Fibroblast of lung (primary cell): ENCODE measurements around the gene AQP9. TPM values are rescaled to one million over a fixed set of nuclear protein-coding genes. Genes with fewer than 3 reads are reported as not detected.
"Not testable (repeated sequence)": the region's sequence is repeated elsewhere in the genome, so short reads cannot be mapped to it uniquely, and the experiment has no call there.

Experiments
- DNase-seq, 2 donors: peaks; one replicate each; pipeline versions ENCODE4 v3.0.0 to v3.0.0-alpha.2; 2010; ENCODE audit warnings: low read depth in 2 of 2
- H2AFZ ChIP-seq: 2 replicates; pipeline ENCODE4 v1.5.1; 2012; ENCODE audit warnings: low read length, control low read depth, inconsistent platforms
- H3K27ac ChIP-seq: 2 replicates; pipeline ENCODE4 v1.5.1; 2011; ENCODE audit warnings: low read length, control low read depth; ENCODE audit not compliant: insufficient read depth
- H3K27me3 ChIP-seq: 2 replicates; pipeline ENCODE4 v1.5.1; 2011; ENCODE audit warnings: mild to moderate bottlenecking, low read length; ENCODE audit not compliant: control insufficient read depth, insufficient read depth
- H3K36me3 ChIP-seq: 2 replicates; pipeline ENCODE4 v1.5.1; 2011; ENCODE audit warnings: low read length; ENCODE audit not compliant: control insufficient read depth, insufficient read depth
- H3K4me1 ChIP-seq: 2 replicates; pipeline ENCODE4 v1.5.1; 2011; ENCODE audit warnings: low read length; ENCODE audit not compliant: control insufficient read depth, insufficient read depth; ENCODE audit errors: extremely low read depth
- H3K4me2 ChIP-seq: 2 replicates; pipeline ENCODE4 v1.5.1; 2011; ENCODE audit warnings: low read length, control low read depth; ENCODE audit not compliant: insufficient read depth; ENCODE audit errors: extremely low read depth
- H3K4me3 ChIP-seq, 4 experiments: fragments of 200-600 bp in 1 of 4; sonication (generic) in 1 of 4; replicated peaks in 1 of 4; 2 replicates each; pipeline ENCODE4 v1.5.1; 2011 to 2016; ENCODE audit warnings: low read length in 4 of 4, low read depth in 3 of 4, mild to moderate bottlenecking in 3 of 4, control low read depth in 2 of 4, inconsistent platforms in 1 of 4, mixed read lengths in 1 of 4; ENCODE audit not compliant: insufficient read depth in 1 of 4; ENCODE audit errors: control extremely low read depth in 1 of 4
- H3K79me2 ChIP-seq: 2 replicates; pipeline ENCODE4 v1.5.1; 2012; ENCODE audit warnings: mild to moderate bottlenecking, low read length, inconsistent platforms; ENCODE audit not compliant: control insufficient read depth, insufficient read depth
- H3K9ac ChIP-seq: 2 replicates; pipeline ENCODE4 v1.5.1; 2011; ENCODE audit warnings: mild to moderate bottlenecking, low read length, control low read depth; ENCODE audit not compliant: insufficient read depth
- H3K9me3 ChIP-seq: 2 replicates; pipeline ENCODE4 v1.5.1; 2012; ENCODE audit warnings: low read depth, low read length; ENCODE audit not compliant: control insufficient read depth, insufficient read depth
- H4K20me1 ChIP-seq: 2 replicates; pipeline ENCODE4 v1.5.1; 2011; ENCODE audit warnings: low read length; ENCODE audit not compliant: control insufficient read depth, insufficient read depth; ENCODE audit errors: extremely low read depth
- EZH2 ChIP-seq: IDR thresholded peaks from 2 replicates; pipeline ENCODE4 v1.5.1; 2012; ENCODE audit warnings: low read length, control low read depth, mild to moderate bottlenecking; ENCODE audit errors: missing control alignments
- polyA plus RNA-seq, 2 donors: library from polyadenylated mRNA; depleted of rRNA in 1 of 2; stranded (reverse) in 1 of 2; unstranded in 1 of 2; fragments of >200 nt; gene quantifications; 2 replicates each; pipeline ENCODE4 v1.2.1, GENCODE V29; 2011 to 2012; ENCODE audit warnings: missing spikeins in 1 of 2
- total RNA-seq: library from RNA; depleted of rRNA; stranded (reverse); fragments of >200 nt; gene quantifications from 2 replicates; pipeline ENCODE4 v1.2.1, GENCODE V29; 2014
- TF ChIP-seq, protein P1 (sequence below), 2 donors: IDR thresholded peaks in 1 of 2; conservative IDR thresholded peaks in 1 of 2; 1 replicate in 1 of 2; 2 replicates in 1 of 2; pipeline ENCODE4 v1.5.1; 2011 to 2012; ENCODE audit warnings: low read length in 2 of 2, control low read depth in 1 of 2, inconsistent platforms in 1 of 2, low read depth in 1 of 2, mild to moderate bottlenecking in 1 of 2

AQP9 gene
- total and polyA plus RNA-seq, 2 donors (not counting 1 experiment from before 2014, with no cell fraction given), result not detected

DNA sequence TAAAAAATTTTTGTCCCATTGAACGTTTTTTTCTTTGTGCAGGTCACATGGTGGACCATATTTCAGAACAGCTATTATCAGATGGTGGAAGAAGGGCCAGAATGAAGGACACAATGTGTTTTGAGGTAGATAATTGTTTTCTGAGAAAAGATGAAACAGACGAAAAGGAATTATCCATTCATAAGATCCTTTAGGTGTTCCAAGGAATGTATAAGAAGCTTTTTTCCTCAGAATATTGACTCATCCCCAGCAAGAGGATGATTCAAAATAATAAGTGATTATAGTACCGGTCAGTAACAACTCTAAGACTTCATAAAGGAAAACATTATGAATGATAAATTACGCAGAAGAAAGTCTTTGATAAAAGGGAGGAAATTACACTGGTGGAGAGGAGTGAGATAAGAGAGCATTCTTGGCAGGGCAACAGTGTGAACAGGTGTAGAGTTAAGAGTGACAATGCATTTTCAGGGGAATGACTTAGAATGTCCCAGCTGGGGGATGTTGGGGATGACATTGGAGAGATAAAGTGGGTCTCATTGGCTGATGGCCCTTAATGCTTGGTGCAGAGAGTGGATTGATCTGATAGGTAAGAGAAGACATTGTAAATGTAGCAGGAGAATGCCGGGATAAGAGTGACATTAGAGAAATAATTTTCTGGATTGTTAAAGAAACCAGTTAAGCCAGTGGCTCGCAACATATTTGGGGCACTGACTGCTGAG lies 27.0 kb upstream of the AQP9 start:
- DNase-seq, result no peak
- no peak for TF ChIP-seq EZH2
- TF ChIP-seq, protein P1, sequence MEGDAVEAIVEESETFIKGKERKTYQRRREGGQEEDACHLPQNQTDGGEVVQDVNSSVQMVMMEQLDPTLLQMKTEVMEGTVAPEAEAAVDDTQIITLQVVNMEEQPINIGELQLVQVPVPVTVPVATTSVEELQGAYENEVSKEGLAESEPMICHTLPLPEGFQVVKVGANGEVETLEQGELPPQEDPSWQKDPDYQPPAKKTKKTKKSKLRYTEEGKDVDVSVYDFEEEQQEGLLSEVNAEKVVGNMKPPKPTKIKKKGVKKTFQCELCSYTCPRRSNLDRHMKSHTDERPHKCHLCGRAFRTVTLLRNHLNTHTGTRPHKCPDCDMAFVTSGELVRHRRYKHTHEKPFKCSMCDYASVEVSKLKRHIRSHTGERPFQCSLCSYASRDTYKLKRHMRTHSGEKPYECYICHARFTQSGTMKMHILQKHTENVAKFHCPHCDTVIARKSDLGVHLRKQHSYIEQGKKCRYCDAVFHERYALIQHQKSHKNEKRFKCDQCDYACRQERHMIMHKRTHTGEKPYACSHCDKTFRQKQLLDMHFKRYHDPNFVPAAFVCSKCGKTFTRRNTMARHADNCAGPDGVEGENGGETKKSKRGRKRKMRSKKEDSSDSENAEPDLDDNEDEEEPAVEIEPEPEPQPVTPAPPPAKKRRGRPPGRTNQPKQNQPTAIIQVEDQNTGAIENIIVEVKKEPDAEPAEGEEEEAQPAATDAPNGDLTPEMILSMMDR (conservative IDR thresholded peaks at IDR 0.05 in 1 of 2, IDR thresholded peaks at IDR 0.05 in 1 of 2; ENCODE audit: low read depth in 1 of 2, low read length in 2 of 2), result no peak
- H3K27ac ChIP-seq, result no peak overlapping the region
- H3K4me2 ChIP-seq, result no peak overlapping the region
- no peak overlapping the region for H2AFZ ChIP-seq
- H3K36me3 ChIP-seq, result no peaks in the 10 kb centered on the region
- no peaks in the 10 kb centered on the region for H3K79me2 ChIP-seq
- H3K4me1 ChIP-seq, result no peaks in the 10 kb centered on the region
- no peaks in the 10 kb centered on the region for H4K20me1 ChIP-seq
- no peaks in the 10 kb centered on the region for H3K9me3 ChIP-seq
- H3K27me3 ChIP-seq, result no peaks in the 10 kb centered on the region
- no peak overlapping the region for H3K9ac ChIP-seq
- no peak overlapping the region for H3K4me3 ChIP-seq

DNA sequence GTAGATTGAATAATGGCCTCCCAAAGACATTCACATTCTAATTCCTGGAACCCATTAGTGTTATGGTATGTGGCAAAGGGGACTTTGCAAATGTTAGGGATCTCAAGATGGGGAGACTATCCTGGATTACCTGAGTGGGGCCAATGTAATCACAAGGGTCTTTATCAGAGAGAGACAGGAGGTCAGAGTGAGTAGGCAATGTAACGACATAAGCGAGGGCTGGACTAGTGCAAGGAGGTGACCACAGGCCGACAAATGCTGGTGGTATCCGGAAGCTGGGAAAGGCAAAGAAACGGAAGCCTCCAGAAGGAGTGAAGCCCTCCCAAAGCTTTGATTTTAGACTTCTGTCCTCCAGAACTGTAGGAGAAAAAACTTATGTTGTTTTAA lies 26.5 kb upstream of the AQP9 start:
- Histone ChIP-seq H3K9me3 (no peaks in the 10 kb centered on the region), H3K4me3 (no peak overlapping the region), H3K4me2 (no peak overlapping the region), H2AFZ (no peak overlapping the region), H3K4me1 (no peaks in the 10 kb centered on the region), H3K27ac (no peak overlapping the region), H4K20me1 (no peaks in the 10 kb centered on the region), H3K9ac (no peak overlapping the region), H3K36me3 (no peaks in the 10 kb centered on the region), H3K79me2 (no peaks in the 10 kb centered on the region), H3K27me3 (no peaks in the 10 kb centered on the region)
- DNase-seq, result no peak
- TF ChIP-seq EZH2, result no peak
- TF ChIP-seq, protein P1 (conservative IDR thresholded peaks at IDR 0.05 in 1 of 2, IDR thresholded peaks at IDR 0.05 in 1 of 2; ENCODE audit: low read depth in 1 of 2, low read length in 2 of 2), result no peak

DNA sequence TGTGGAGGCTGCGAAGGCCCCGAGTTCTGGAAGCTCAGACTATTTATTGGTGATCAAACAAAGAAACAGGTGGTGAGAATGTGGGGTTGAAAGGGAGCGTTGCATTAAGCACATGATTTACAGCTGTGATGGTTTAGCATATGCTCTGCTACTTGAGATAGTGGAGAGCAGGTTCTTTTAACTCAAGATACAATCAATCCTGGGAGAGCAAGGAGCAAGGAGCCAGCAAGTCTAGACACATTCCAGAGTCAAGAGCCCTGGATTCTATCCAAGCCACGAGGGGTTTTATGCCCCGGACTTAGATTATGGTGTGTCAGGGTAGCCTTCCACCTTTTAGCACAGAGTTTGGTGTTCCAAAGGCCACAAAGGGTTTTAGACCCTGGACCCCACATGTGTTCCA lies 24.8 kb upstream of the AQP9 start:
- H3K4me2 ChIP-seq, H3K79me2 ChIP-seq, H2AFZ ChIP-seq, H3K27ac ChIP-seq, H3K36me3 ChIP-seq, H4K20me1 ChIP-seq, H3K9me3 ChIP-seq, H3K4me3 ChIP-seq, DNase-seq, H3K9ac ChIP-seq, H3K27me3 ChIP-seq, H3K4me1 ChIP-seq: not testable (repeated sequence)
